ENCODE data around the gene GPC5.

DNA sequence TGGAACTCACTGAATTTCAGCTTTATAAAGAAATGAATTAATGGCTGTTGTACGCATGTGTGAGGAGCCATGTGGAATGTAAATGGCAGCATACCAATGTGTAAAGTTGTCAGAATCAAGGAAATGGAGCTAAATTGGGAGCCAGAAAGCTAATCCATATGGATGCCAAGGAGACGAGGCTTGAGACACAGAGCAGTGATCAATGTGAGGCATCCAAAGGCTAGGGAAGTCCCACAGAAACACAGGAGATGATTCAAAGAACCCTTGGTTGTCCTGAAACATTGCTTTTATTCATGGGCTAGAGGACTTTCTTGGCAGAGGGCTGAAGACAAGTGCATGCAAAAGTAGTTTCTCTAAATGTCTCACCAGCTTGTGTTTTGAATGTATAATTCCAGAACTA lies 1271.7 kb downstream of the GPC5 start:
- TF ChIP-seq CEBPB (IDR thresholded peaks at IDR 0.05) (no peak), TCF12 (IDR thresholded peaks at IDR 0.05; ENCODE audit: low read depth) (no peak), TAF1 (IDR thresholded peaks at IDR 0.05; ENCODE audit: low read depth) (no peak), CREB1 (IDR thresholded peaks at IDR 0.05; ENCODE audit: low read depth) (no peak), TEAD4 (IDR thresholded peaks at IDR 0.05) (no peak), RAD21 (IDR thresholded peaks at IDR 0.05; ENCODE audit: low read depth) (no peak), USF1 (IDR thresholded peaks at IDR 0.05) (no peak), EP300 (IDR thresholded peaks at IDR 0.05; ENCODE audit: borderline replicate concordance) (no peak), NFIC (IDR thresholded peaks at IDR 0.05) (no peak), FOXM1 (IDR thresholded peaks at IDR 0.05; ENCODE audit: borderline replicate concordance, low read depth) (no peak)
